22Rv1 (cell line): ENCODE measurements around the gene THPO.

Experiments used
- H3K27ac ChIP-seq: fragments of 450-650 bp; 2 replicates; pipeline ENCODE4 v1.5.1; 2017
- CTCF ChIP-seq: fragments of 450-650 bp; IDR thresholded peaks from 2 replicates; pipeline ENCODE4 v1.5.1; 2017; ENCODE audit warnings: mild to moderate bottlenecking
- ZFX ChIP-seq: fragments of 450-650 bp; IDR thresholded peaks from 2 replicates; pipeline ENCODE4 v1.6.1; 2017; ENCODE audit warnings: antibody characterized with exemption, borderline replicate concordance

The THPO gene

DNA sequence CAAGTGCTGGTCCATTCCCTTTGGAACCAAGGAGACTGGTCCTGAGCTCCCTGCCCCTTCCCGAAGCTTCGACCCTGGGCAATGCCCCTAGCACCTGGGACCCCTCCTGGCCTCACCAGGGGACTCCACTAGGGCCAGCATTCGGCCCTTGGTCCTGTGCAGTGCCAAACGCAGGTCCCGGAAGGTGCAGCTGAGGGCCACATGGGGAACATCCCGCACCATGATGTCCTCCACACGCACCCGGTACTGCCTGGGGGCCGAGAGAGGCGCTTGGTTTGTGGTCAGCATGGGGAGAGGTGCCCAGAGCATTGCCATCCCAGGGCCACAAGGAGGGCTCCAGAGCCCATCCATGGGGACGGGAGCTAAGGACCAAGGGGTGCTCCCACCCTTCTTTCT lies 24.5 kb downstream of the THPO start:
- H3K27ac ChIP-seq = no peak overlapping the region
- TF ChIP-seq CTCF (no peak), ZFX (no peak)

- TF ChIP-seq CTCF (no peak), ZFX (no peak)
- peak overlapping the region; percentile 53; the same call in 1 of the 2 replicates for H3K27ac ChIP-seq
Measured at GRCh38 chr3:184352897-184353545, 25.0 kb downstream of the THPO start.

- peak overlapping the region; percentile 53 for H3K27ac ChIP-seq
- TF ChIP-seq ZFX (no peak), CTCF (no peak)
Measured at GRCh38 chr3:184352149-184352785, 25.7 kb downstream of the THPO start.

DNA sequence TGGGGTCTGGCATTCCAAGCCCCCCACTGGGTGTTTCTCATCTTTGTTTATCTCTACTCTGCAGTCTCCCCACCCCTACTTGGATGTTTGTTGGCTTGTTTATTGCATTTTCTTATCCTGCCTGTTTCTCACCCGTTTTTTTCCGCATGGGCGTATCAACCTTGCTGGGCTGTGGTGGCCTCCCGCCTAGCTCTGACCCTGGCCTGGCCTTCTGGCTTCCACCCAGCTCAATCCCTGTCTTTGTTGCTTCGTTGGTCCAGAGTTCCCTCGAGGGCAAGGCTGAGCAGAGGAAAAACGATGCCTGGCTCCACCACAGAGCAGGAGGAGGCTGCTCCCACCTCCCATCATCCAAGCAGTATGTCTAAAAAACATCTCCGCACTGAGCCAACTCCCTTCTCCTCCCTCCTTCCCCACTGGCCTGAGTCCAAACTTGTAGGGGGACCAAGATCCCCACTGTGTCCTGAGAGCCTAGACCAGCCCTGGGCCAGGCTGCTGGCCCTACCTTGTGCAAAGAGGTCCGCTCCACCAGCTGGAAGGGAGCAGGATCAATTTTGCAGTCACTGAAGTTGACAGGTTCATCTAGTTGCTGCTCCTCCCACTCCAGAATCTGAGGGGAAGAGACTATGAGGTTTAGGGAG lies 26.4 kb downstream of the THPO start:
- H3K27ac ChIP-seq = peak overlapping the region; percentile 53
- TF ChIP-seq ZFX (no peak), CTCF (no peak)

DNA sequence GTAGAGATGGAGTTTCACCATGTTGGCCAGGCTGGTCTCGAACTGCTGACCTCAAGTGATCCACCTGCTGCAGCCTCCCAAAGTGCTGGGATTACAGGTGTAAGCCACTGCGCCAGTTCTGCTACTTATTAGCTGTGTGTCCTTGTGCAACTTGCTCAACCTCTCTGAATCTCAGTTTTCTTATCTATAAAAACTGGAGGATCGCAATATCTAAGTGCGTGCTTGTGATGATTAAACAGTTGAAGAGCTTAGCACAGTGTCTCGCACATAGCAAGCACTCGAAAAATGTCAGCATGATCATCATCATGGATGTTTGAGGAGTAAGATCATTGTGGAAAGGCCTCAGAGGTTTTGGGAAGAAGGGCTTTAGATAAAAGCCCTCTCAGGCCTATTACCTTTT lies 27.4 kb downstream of the THPO start:
- TF ChIP-seq CTCF = no peak
- no peak for TF ChIP-seq ZFX
- no peak overlapping the region for H3K27ac ChIP-seq

GRCh38 chr3:184349563-184350470 lies 28.2 kb downstream of the THPO start:
- H3K27ac ChIP-seq = no peak overlapping the region
- TF ChIP-seq CTCF = no peak
- no peak for TF ChIP-seq ZFX

DNA sequence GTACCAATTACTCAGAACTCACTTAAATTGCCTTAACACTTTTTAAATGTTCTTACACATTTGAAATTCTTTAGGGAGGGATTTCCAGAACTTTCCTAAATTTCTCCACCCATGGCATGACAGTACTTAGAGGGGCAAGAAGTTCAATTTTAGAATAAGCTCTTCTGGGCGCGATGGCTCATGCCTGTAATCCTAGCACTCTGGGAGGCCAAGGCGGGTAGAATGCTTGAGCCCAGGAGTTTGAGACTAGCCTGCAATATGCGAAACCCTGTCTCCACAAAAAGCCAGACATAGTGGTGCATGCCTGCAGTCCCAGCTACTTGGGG lies 30.0 kb downstream of the THPO start:
- peak overlapping the region; percentile 75 for H3K27ac ChIP-seq
- TF ChIP-seq CTCF (no peak), ZFX (no peak)
